HepG2 (cell line): ENCODE data around the gene ZNF732.

Experiments used
- ATF1 ChIP-seq: IDR thresholded peaks from 2 replicates; pipeline ENCODE4 v1.6.1; 2016; ENCODE audit warnings: mild to moderate bottlenecking, control low read depth
- CEBPB ChIP-seq: IDR thresholded peaks from 2 replicates; pipeline ENCODE4 v1.6.1; 2011; ENCODE audit warnings: low read depth, low read length, improper control_type of control experiment, borderline replicate concordance
- CTCF ChIP-seq: sonication (generic); formaldehyde crosslinking; IDR thresholded peaks from 2 replicates; pipeline ENCODE4 v1.5.0; 2020; ENCODE audit warnings: mild to moderate bottlenecking, missing genetic modification reagents, moderate library complexity
- MIXL1 ChIP-seq: IDR thresholded peaks from 2 replicates; pipeline ENCODE4 v1.6.1; 2016
- NFE2 ChIP-seq: sonication (generic); formaldehyde crosslinking; IDR thresholded peaks from 2 replicates; pipeline ENCODE4 v1.4.0; 2020; ENCODE audit warnings: missing genetic modification reagents
- ZNF501 ChIP-seq: sonication (generic); formaldehyde crosslinking; IDR thresholded peaks from 2 replicates; pipeline ENCODE4 v1.5.1; 2020; ENCODE audit warnings: mild to moderate bottlenecking, moderate library complexity, missing genetic modification reagents

- no peak for TF ChIP-seq ZNF501
- TF ChIP-seq ATF1 (CRISPR knock-in tag): no peak
- no peak for TF ChIP-seq MIXL1
- TF ChIP-seq CEBPB: no peak
- TF ChIP-seq NFE2 (CRISPR knock-in tag): no peak
- TF ChIP-seq CTCF: no peak
Measured at GRCh38 chr4:253936-254756, 51.1 kb downstream of the ZNF732 start.
